ENCODE results near the gene PET117.

DNA sequence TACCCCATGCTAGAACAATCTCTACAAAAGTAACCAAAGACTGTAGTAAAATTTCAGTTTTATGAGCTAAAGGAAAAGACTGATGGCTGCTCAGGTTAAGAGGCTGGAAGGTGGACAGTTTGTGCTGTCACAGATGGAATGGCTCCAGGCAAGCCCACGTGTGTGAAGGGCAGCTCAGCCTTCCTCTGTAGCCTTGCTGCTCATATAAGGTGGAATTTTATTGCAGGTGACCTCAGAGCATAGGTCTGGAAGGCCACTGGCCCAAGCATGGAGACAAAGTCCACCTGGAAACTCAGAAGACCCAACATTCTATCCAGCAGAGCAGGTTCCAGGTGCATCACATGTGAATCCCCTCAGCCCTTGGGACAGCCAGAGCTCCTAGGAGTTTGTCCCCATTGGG is 53.6 kb downstream of the PET117 start:
- TF ChIP-seq, protein P1, sequence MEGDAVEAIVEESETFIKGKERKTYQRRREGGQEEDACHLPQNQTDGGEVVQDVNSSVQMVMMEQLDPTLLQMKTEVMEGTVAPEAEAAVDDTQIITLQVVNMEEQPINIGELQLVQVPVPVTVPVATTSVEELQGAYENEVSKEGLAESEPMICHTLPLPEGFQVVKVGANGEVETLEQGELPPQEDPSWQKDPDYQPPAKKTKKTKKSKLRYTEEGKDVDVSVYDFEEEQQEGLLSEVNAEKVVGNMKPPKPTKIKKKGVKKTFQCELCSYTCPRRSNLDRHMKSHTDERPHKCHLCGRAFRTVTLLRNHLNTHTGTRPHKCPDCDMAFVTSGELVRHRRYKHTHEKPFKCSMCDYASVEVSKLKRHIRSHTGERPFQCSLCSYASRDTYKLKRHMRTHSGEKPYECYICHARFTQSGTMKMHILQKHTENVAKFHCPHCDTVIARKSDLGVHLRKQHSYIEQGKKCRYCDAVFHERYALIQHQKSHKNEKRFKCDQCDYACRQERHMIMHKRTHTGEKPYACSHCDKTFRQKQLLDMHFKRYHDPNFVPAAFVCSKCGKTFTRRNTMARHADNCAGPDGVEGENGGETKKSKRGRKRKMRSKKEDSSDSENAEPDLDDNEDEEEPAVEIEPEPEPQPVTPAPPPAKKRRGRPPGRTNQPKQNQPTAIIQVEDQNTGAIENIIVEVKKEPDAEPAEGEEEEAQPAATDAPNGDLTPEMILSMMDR (optimal IDR thresholded peaks at IDR 0.05 in 1 of 3, IDR thresholded peaks at IDR 0.05 in 1 of 3, conservative IDR thresholded peaks at IDR 0.05 in 1 of 3; ENCODE audit: extremely low read depth in 1 of 3, insufficient read depth in 2 of 3, low read length in 3 of 3) = no peak
- no peak for TF ChIP-seq EZH2 (IDR thresholded peaks at IDR 0.05; ENCODE audit: low read length)

Data from keratinocyte (primary cell).